K562 treated with DMSO at 1 percent for 12 hours (cell line): ENCODE data around the gene OR8I2. TPM values are rescaled to one million over a fixed set of nuclear protein-coding genes. Genes with fewer than 3 reads are reported as not detected.

Experiments used
- total RNA-seq: library from RNA; unstranded; fragments of 300-600 nt; gene quantifications from 2 replicates; pipeline ENCODE4 v1.2.3, GENCODE V29; 2022; ENCODE audit not compliant: insufficient read depth

OR8I2 gene
- not detected in 2 replicates for total RNA-seq

DNA sequence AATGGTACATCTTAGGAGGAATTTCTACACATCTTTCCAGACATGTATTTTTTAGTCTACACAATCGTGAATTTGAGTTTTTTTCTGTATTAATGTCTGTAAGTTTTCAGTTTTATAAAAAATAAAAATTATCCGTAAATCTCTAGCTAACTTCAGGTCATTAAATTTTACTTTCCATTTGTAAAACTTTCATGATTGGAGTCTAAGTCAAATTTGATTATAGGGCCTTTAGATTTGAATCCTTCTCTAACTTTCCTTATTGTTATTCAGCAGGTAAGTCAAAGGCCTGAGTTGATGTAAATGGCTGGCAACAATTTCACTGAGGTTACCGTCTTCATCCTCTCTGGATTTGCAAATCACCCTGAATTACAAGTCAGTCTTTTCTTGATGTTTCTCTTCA is at the start of gene OR8I2:
Gene OR8I2, plus strand, starts transcription at position 301 of the 400 bp plus-strand sequence. Its CDS starts 0 bp downstream, at position 301.

DNA sequence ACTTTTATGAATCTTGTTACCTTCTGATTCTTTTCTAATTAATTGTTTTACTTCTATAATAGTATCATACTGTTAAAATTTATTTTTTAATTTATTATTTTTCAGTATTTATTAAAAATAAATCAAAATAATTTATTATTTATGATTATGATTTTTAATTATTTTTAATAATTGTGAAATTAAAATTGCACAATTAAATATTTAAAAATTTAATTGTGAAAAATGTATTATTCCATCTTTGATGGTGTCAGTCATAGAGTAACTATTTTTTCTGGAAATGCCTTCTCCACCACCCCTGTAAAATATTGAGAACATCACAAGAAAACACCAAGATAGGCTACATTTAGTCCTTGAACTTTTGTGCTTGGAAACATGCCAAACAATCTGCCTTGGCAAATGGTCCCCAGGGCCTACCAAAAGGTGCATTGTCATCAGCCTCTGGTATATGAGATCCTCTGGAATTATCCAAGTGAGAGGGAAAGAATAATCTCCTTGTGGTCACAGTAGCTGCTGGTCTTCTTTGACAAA is 10.2 kb downstream of the OR8I2 start, which contains the start of gene OR8H2:
Gene OR8H2, plus strand, starts transcription at position 478 of the 528 bp plus-strand sequence. CDS start 1,356 bp downstream, outside the sequence.

DNA sequence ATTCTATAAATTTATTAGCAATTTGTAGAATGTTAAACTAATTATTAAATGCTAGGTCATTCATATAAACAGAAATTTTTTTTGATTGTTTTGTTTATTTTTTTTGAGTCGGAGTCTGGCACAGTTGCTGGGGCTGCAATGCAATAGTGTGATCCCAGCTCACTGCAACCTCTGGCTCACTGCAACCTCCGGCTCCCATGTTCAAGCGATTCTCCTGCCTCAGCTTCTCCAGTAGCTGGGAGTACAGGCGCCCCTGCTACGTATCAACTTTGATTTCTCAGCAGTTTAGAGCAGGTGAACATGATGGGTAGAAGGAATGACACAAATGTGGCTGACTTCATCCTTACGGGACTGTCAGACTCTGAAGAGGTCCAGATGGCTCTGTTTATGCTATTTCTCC is 29.0 kb downstream of the OR8I2 start, which contains the start of gene OR8H3:
Gene OR8H3, plus strand, starts transcription at position 301 of the 400 bp plus-strand sequence. Its CDS starts 0 bp downstream, at position 301.

DNA sequence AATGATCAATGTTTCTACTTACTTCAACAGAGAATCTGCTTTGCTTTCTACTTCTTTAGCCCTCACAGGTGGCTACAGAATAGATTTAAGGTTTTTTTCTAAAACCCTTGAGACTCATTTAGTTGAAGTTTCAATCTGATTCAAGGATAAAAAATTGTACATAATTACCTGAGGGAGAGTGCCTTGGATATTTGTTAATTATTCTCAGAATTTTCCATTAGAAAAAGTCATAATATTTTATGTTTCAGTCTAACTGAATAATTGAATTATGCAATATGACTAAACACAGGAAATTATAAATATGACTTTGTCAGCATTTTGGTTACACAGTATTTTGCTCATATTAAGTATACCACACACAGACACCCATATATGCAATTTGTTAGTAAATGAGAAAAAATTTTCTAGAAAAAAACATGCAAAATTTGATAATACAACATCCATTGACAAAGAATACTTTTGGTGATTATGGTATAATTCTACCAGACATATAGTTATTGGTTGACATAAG is 47.1 kb downstream of the OR8I2 start, which contains the start of gene OR8J3:
Gene OR8J3, minus strand, starts transcription at position 51 of the 511 bp plus-strand sequence. CDS start 2,483 bp downstream, outside the sequence.

Other genes starting within 250 kb of the OR8I2 start
- not detected in 2 replicates for gene TRIM51, start 210.0 kb upstream of the OR8I2 start, total RNA-seq
- gene OR5W2, start 178.7 kb upstream of the OR8I2 start, total RNA-seq: not detected in 2 replicates
- not detected in 2 replicates for gene OR5I1, start 156.9 kb upstream of the OR8I2 start, total RNA-seq
- not detected in 2 replicates for gene OR10AG1, start 123.4 kb upstream of the OR8I2 start, total RNA-seq
- gene OR5F1, start 98.7 kb upstream of the OR8I2 start, total RNA-seq: not detected in 2 replicates
- gene OR5AS1, start 65.7 kb upstream of the OR8I2 start, total RNA-seq: not detected in 2 replicates
- not detected in 2 replicates for gene OR8H2, start 10.4 kb downstream of the OR8I2 start, total RNA-seq
- not detected in 2 replicates for gene OR8H3, start 29.1 kb downstream of the OR8I2 start, total RNA-seq
- gene OR8J3, start 46.9 kb downstream of the OR8I2 start, total RNA-seq: not detected in 2 replicates
- gene OR8K5, start 67.0 kb downstream of the OR8I2 start, total RNA-seq: not detected in 2 replicates
- gene OR5J2, start 83.3 kb downstream of the OR8I2 start, total RNA-seq: not detected in 2 replicates
- not detected in 2 replicates for gene OR5T2, start 140.9 kb downstream of the OR8I2 start, total RNA-seq
- gene OR5T3, start 158.9 kb downstream of the OR8I2 start, total RNA-seq: not detected in 2 replicates
- gene OR5T1, start 180.8 kb downstream of the OR8I2 start, total RNA-seq: not detected in 2 replicates
- gene OR8H1, start 198.9 kb downstream of the OR8I2 start, total RNA-seq: not detected in 2 replicates
- gene OR8K3, start 221.8 kb downstream of the OR8I2 start, total RNA-seq: not detected in 2 replicates